Cardiac fibroblast (primary cell): ENCODE results near the gene PRKN.
"Not testable (repeated sequence)": the region's sequence is repeated elsewhere in the genome, so short reads cannot be mapped to it uniquely, and the experiment has no call there.

Source experiments
- DNase-seq, 2 donors: peaks; one replicate each; pipeline versions ENCODE4 v3.0.0 to v3.0.0-alpha.2; 2010; ENCODE audit warnings: low read depth in 2 of 2
- H3K4me3 ChIP-seq, 2 donors: replicated peaks in 1 of 2; 1 replicate in 1 of 2; 2 replicates in 1 of 2; pipeline ENCODE4 v1.5.1; 2011; ENCODE audit warnings: low read depth in 2 of 2, low read length in 2 of 2, mild to moderate bottlenecking in 2 of 2, moderate library complexity in 1 of 2
- TF ChIP-seq, protein P1 (sequence below): IDR thresholded peaks from one replicate; pipeline ENCODE4 v1.5.1; 2011; ENCODE audit warnings: low read depth, mild to moderate bottlenecking, low read length, inconsistent platforms

Gene PRKN

DNA sequence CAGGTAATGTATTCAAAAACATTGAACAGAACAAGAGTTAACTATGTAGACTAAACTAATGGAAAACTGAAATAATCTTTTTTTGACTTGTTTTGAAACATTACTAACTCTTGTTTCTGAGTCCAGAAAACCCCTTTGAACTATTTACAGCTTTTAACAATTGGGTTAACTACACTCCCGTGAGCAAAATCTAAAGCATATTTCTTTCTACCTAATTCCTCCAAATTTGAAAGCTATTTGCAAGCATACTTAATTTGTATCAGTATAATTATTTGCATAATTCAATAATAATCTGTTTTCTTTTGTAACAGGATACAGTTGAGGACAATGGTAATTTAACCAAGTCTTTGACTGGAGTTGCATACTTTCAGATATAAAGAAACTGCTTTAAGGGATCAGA is 1391.1 kb downstream of the PRKN start:
- DNase-seq: no peak
- H3K4me3 ChIP-seq: no peak overlapping the region
- TF ChIP-seq, protein P1, sequence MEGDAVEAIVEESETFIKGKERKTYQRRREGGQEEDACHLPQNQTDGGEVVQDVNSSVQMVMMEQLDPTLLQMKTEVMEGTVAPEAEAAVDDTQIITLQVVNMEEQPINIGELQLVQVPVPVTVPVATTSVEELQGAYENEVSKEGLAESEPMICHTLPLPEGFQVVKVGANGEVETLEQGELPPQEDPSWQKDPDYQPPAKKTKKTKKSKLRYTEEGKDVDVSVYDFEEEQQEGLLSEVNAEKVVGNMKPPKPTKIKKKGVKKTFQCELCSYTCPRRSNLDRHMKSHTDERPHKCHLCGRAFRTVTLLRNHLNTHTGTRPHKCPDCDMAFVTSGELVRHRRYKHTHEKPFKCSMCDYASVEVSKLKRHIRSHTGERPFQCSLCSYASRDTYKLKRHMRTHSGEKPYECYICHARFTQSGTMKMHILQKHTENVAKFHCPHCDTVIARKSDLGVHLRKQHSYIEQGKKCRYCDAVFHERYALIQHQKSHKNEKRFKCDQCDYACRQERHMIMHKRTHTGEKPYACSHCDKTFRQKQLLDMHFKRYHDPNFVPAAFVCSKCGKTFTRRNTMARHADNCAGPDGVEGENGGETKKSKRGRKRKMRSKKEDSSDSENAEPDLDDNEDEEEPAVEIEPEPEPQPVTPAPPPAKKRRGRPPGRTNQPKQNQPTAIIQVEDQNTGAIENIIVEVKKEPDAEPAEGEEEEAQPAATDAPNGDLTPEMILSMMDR: no peak

DNA sequence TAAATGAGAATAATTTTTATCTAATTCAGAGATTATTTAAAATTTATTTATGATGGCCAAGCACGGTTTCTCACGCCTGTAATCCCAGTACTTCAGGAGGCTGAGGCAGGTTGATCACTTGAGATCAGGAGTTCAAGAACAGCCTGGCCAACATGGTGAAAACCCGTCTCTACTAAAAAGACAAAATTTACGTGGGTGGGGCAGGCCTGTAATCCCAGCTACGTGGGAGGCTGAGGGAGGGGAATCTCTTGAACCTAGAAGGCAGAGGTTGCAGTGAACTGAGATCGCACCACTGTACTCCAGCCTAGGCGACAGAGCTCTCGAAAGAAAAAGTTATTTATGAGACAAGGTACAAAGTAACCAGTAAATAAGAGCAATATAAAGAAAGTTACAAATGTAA is 1394.2 kb downstream of the PRKN start:
- H3K4me3 ChIP-seq: no peak overlapping the region
- no peak for DNase-seq
- TF ChIP-seq, protein P1: no peak

GRCh38 chr6:161331402-161332081 is 1396.0 kb downstream of the PRKN start:
- DNase-seq, H3K4me3 ChIP-seq: not testable (repeated sequence)

DNA sequence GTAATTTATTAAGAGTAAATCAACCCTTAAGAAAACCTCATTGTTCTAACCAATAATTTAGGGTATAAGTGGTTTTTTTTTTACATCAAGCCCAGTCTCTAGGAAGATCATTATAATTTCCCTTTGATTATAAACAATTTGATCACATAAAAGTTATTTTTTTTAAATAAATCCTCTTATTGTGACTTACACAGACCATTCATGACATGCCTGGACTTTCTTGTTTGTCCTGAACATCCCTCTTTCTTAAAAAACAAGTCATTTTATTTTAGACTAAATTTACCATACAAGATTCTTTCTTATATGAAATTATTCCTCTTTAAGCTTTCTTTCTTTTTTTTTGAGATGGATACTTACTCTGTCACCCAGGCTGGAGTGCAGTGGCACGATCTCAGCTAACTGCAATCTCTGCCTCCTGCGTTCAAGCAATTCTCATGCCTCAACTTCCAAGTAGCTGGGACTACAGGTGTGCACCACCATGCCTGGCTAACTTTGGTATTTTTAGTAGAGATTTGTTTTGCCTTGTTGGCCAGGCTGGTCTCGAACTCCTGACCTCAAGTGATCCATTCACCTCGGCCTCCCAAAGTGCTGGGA is 1400.1 kb downstream of the PRKN start:
- peak in 1 of 2 donors; percentile 18 for DNase-seq
- TF ChIP-seq, protein P1: no peak
- H3K4me3 ChIP-seq: no peak overlapping the region

GRCh38 chr6:161319231-161319630 is 1408.3 kb downstream of the PRKN start:
- no peak for DNase-seq
- no peak overlapping the region for H3K4me3 ChIP-seq
- TF ChIP-seq, protein P1: no peak

DNA sequence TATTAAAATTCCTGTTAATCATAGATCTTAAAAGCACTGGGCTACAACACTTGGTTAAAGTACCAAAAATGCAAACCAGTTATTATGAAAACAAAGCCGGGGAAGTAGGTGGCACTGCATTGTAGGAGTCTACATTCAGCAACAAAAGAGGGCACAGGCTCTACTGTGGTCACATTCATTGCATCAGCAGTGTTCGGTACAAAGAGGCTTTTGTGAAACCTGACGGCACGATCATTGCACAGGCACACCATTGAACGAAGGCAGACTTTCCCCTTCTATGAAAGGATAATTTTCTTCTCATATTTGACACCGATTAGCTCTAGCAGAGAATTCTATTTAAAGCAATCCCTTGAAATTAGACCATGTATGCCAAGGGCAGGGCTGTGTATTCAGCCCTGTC is 1409.1 kb downstream of the PRKN start:
- DNase-seq: no peak
- no peak overlapping the region for H3K4me3 ChIP-seq
- TF ChIP-seq, protein P1: no peak

- TF ChIP-seq, protein P1: no peak
- H3K4me3 ChIP-seq: no peak overlapping the region
- no peak for DNase-seq
These were observed 1411.0 kb downstream of the PRKN start for GRCh38 chr6:161316531-161316930.

- H3K4me3 ChIP-seq, DNase-seq: not testable (repeated sequence)
These were observed 1412.2 kb downstream of the PRKN start for GRCh38 chr6:161315246-161315917.

- not testable (repeated sequence) for DNase-seq, H3K4me3 ChIP-seq
These were observed 1412.9 kb downstream of the PRKN start for GRCh38 chr6:161314541-161315245.
